Hippocampal formation (tissue), 2 donors: ENCODE data around the gene TKT.

Experiments
- DNase-seq, 2 donors: peaks; one replicate each; lab custom pipeline; 2025; lab: John Stamatoyannopoulos, UW

TKT gene

GRCh38 chr3:53198256-53198977 is 57.4 kb downstream of the TKT start:
- no peak for DNase-seq

- DNase-seq = no peak
Measured at GRCh38 chr3:53196575-53197407, 59.0 kb downstream of the TKT start.

GRCh38 chr3:53195602-53196574 is 59.9 kb downstream of the TKT start:
- peak in 1 of 2 donors; percentile 24 for DNase-seq

GRCh38 chr3:53195066-53195450 is 60.8 kb downstream of the TKT start:
- DNase-seq = no peak

- no peak for DNase-seq
Measured at GRCh38 chr3:53194210-53195065, 61.4 kb downstream of the TKT start.

GRCh38 chr3:53193466-53194209 is 62.2 kb downstream of the TKT start:
- no peak for DNase-seq

GRCh38 chr3:53192608-53193007 is 63.2 kb downstream of the TKT start:
- DNase-seq = no peak

- no peak for DNase-seq
Measured at GRCh38 chr3:53191836-53192480, 63.9 kb downstream of the TKT start.

GRCh38 chr3:53190659-53191058 is 65.2 kb downstream of the TKT start:
- no peak for DNase-seq

GRCh38 chr3:53189276-53189675 is 66.5 kb downstream of the TKT start:
- no peak for DNase-seq

- no peak for DNase-seq
Measured at GRCh38 chr3:53188720-53189119, 67.1 kb downstream of the TKT start.

GRCh38 chr3:53188136-53188685 is 67.6 kb downstream of the TKT start:
- DNase-seq = no peak

GRCh38 chr3:53187430-53187829 is 68.4 kb downstream of the TKT start:
- DNase-seq = no peak

- DNase-seq = no peak
Measured at GRCh38 chr3:53186726-53187125, 69.1 kb downstream of the TKT start.

GRCh38 chr3:53185761-53186465 is 69.9 kb downstream of the TKT start:
- no peak for DNase-seq

- no peak for DNase-seq
Measured at GRCh38 chr3:53184701-53185100, 71.1 kb downstream of the TKT start.

GRCh38 chr3:53183514-53183913 is 72.3 kb downstream of the TKT start:
- DNase-seq = no peak

- no peak for DNase-seq
Measured at GRCh38 chr3:53182764-53183355, 73.0 kb downstream of the TKT start.

GRCh38 chr3:53181528-53181927 is 74.3 kb downstream of the TKT start:
- no peak for DNase-seq
